HepG2 (cell line): ENCODE data around the gene TBC1D16. TPM values are rescaled to one million over a fixed set of nuclear protein-coding genes. Genes with fewer than 3 reads are reported as not detected.

ENCODE experiments used
- CTCF ChIP-seq: sonication (generic); formaldehyde crosslinking; IDR thresholded peaks from 2 replicates; pipeline ENCODE4 v1.5.0; 2020; ENCODE audit warnings: mild to moderate bottlenecking, missing genetic modification reagents, moderate library complexity
- DNMT3B ChIP-seq: conservative IDR thresholded peaks from 2 replicates; pipeline ENCODE4 v1.6.1; 2016; ENCODE audit warnings: missing biosample characterization, control low read depth
- E2F2 ChIP-seq: sonication (generic); formaldehyde crosslinking; IDR thresholded peaks from 2 replicates; pipeline ENCODE4 v1.4.0; 2020; ENCODE audit warnings: missing genetic modification reagents, borderline replicate concordance
- HOXD1 ChIP-seq: sonication (generic); formaldehyde crosslinking; IDR thresholded peaks from 2 replicates; pipeline ENCODE4 v1.5.0; 2020; ENCODE audit warnings: missing genetic modification reagents
- KAT8 ChIP-seq: IDR thresholded peaks from 2 replicates; pipeline ENCODE4 v1.6.1; 2016; ENCODE audit warnings: missing genetic modification reagents, missing compliant biosample characterization
- KLF16 ChIP-seq, 2 experiments: sonication (generic) in 1 of 2; formaldehyde crosslinking in 1 of 2; IDR thresholded peaks; 2 replicates each; pipeline versions ENCODE4 v1.6.1 to v1.8.0; 2016 to 2023; ENCODE audit warnings: missing genetic modification reagents in 2 of 2, missing compliant biosample characterization in 1 of 2
- NFKBIZ ChIP-seq: IDR thresholded peaks from 2 replicates; pipeline ENCODE4 v1.6.1; 2018; ENCODE audit warnings: missing genetic modification reagents, missing compliant biosample characterization
- PTBP1 ChIP-seq: fragments of 200-400 bp; formaldehyde crosslinking; IDR thresholded peaks from 2 replicates; pipeline ENCODE4 v1.6.1; 2018; ENCODE audit warnings: low read length, low read depth; ENCODE audit not compliant: poor library complexity, severe bottlenecking
- SRSF4 ChIP-seq: fragments of 200-400 bp; formaldehyde crosslinking; IDR thresholded peaks from one replicate; pipeline ENCODE4 v1.6.1; 2018; ENCODE audit warnings: mild to moderate bottlenecking, low read depth, low read length, moderate library complexity; ENCODE audit not compliant: poor library complexity, severe bottlenecking
- SUZ12 ChIP-seq: fragments of 150-350 bp; IDR thresholded peaks from 2 replicates; pipeline ENCODE4 v1.6.1; 2014; ENCODE audit warnings: low read depth, low read length
- TBX3 ChIP-seq: fragments of 450-650 bp; IDR thresholded peaks from 2 replicates; pipeline ENCODE4 v1.6.1; 2017; ENCODE audit warnings: antibody characterized with exemption, mild to moderate bottlenecking, inconsistent platforms, borderline replicate concordance
- ZBTB20 ChIP-seq: sonication (generic); formaldehyde crosslinking; IDR thresholded peaks from 2 replicates; pipeline ENCODE4 v1.8.1; 2023; ENCODE audit warnings: missing genetic modification reagents, low read depth, mild to moderate bottlenecking, borderline replicate concordance
- ZNF10 ChIP-seq: sonication (generic); formaldehyde crosslinking; IDR thresholded peaks from 2 replicates; pipeline ENCODE4 v1.4.0; 2020; ENCODE audit warnings: mild to moderate bottlenecking, low read depth, missing genetic modification reagents, borderline replicate concordance
- ZNF484 ChIP-seq: sonication (generic); formaldehyde crosslinking; IDR thresholded peaks from 2 replicates; pipeline ENCODE4 v1.5.1; 2020; ENCODE audit warnings: mild to moderate bottlenecking, low read depth, missing genetic modification reagents, borderline replicate concordance
- polyA plus RNA-seq, 8 experiments: library from polyadenylated mRNA; depleted of rRNA in 3 of 8; stranded (reverse) in 7 of 8; unstranded in 1 of 8; fragments of >200 nt; fragmentation: Illumina TruSeq in 4 of 8; extraction: Trizol in 4 of 8; gene quantifications; 2 replicates each; pipeline versions ENCODE4 v1.2.1 to v1.2.3, GENCODE V29; 2011 to 2016; ENCODE audit warnings: low read depth in 4 of 8, missing spikeins in 1 of 8, mixed read lengths in 1 of 8; ENCODE audit not compliant: insufficient read depth in 1 of 8
- total RNA-seq, 5 experiments: library from RNA; depleted of rRNA; stranded (reverse); fragments of >200 nt; fragmentation: Illumina TruSeq; extraction: Trizol; gene quantifications; 2 replicates each; pipeline ENCODE4 v1.2.3, GENCODE V29; 2016; ENCODE audit warnings: low read depth in 1 of 5
- TF ChIP-seq, protein P1 (sequence below): sonication (generic); formaldehyde crosslinking; IDR thresholded peaks from 2 replicates; pipeline ENCODE4 v1.5.0; 2020; ENCODE audit warnings: mild to moderate bottlenecking, missing genetic modification reagents
- TF ChIP-seq, protein P2 (sequence below): sonication (generic); formaldehyde crosslinking; IDR thresholded peaks from 2 replicates; pipeline ENCODE4 v1.9.0; 2021; ENCODE audit warnings: mild to moderate bottlenecking, missing genetic modification reagents

TBC1D16 gene
- total and polyA plus RNA-seq, 2 of the 13 experiments (the other 11 are each of a cell fraction or from before 2014, with no cell fraction given): 14.9 to 24.9 TPM

- TF ChIP-seq, protein P1, sequence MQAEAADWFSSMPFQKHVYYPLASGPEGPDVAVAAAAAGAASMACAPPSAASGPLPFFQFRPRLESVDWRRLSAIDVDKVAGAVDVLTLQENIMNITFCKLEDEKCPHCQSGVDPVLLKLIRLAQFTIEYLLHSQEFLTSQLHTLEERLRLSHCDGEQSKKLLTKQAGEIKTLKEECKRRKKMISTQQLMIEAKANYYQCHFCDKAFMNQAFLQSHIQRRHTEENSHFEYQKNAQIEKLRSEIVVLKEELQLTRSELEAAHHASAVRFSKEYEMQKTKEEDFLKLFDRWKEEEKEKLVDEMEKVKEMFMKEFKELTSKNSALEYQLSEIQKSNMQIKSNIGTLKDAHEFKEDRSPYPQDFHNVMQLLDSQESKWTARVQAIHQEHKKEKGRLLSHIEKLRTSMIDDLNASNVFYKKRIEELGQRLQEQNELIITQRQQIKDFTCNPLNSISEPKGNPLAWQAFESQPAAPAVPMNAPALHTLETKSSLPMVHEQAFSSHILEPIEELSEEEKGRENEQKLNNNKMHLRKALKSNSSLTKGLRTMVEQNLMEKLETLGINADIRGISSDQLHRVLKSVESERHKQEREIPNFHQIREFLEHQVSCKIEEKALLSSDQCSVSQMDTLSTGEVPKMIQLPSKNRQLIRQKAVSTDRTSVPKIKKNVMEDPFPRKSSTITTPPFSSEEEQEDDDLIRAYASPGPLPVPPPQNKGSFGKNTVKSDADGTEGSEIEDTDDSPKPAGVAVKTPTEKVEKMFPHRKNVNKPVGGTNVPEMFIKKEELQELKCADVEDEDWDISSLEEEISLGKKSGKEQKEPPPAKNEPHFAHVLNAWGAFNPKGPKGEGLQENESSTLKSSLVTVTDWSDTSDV (CRISPR knock-in tag): peak; percentile 95
- TF ChIP-seq SRSF4: no peak
- TF ChIP-seq CTCF: 0 out of 2 replicates have a peak, but pooled peaks have one; percentile 13
- TF ChIP-seq, protein P2, sequence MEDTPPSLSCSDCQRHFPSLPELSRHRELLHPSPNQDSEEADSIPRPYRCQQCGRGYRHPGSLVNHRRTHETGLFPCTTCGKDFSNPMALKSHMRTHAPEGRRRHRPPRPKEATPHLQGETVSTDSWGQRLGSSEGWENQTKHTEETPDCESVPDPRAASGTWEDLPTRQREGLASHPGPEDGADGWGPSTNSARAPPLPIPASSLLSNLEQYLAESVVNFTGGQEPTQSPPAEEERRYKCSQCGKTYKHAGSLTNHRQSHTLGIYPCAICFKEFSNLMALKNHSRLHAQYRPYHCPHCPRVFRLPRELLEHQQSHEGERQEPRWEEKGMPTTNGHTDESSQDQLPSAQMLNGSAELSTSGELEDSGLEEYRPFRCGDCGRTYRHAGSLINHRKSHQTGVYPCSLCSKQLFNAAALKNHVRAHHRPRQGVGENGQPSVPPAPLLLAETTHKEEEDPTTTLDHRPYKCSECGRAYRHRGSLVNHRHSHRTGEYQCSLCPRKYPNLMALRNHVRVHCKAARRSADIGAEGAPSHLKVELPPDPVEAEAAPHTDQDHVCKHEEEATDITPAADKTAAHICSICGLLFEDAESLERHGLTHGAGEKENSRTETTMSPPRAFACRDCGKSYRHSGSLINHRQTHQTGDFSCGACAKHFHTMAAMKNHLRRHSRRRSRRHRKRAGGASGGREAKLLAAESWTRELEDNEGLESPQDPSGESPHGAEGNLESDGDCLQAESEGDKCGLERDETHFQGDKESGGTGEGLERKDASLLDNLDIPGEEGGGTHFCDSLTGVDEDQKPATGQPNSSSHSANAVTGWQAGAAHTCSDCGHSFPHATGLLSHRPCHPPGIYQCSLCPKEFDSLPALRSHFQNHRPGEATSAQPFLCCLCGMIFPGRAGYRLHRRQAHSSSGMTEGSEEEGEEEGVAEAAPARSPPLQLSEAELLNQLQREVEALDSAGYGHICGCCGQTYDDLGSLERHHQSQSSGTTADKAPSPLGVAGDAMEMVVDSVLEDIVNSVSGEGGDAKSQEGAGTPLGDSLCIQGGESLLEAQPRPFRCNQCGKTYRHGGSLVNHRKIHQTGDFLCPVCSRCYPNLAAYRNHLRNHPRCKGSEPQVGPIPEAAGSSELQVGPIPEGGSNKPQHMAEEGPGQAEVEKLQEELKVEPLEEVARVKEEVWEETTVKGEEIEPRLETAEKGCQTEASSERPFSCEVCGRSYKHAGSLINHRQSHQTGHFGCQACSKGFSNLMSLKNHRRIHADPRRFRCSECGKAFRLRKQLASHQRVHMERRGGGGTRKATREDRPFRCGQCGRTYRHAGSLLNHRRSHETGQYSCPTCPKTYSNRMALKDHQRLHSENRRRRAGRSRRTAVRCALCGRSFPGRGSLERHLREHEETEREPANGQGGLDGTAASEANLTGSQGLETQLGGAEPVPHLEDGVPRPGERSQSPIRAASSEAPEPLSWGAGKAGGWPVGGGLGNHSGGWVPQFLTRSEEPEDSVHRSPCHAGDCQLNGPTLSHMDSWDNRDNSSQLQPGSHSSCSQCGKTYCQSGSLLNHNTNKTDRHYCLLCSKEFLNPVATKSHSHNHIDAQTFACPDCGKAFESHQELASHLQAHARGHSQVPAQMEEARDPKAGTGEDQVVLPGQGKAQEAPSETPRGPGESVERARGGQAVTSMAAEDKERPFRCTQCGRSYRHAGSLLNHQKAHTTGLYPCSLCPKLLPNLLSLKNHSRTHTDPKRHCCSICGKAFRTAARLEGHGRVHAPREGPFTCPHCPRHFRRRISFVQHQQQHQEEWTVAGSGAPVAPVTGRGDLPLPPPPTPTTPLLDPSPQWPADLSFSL (CRISPR knock-in tag): no peak; the same call in 1 of the 2 replicates
- no peak for TF ChIP-seq ZNF10
- TF ChIP-seq ZNF484 (CRISPR knock-in tag): no peak
- 0 out of 4 replicates have a peak, but pooled peaks of 1 of the 2 experiments have one; percentile 55 for TF ChIP-seq KLF16 (CRISPR knock-in tag; IDR thresholded peaks at IDR 0.05)
- TF ChIP-seq DNMT3B (CRISPR knock-in tag): 0 out of 2 replicates have a peak, but pooled peaks have one; percentile 11
- TF ChIP-seq SUZ12: no peak
- TF ChIP-seq E2F2 (CRISPR knock-in tag): no peak
- TF ChIP-seq TBX3: no peak
- TF ChIP-seq NFKBIZ (CRISPR knock-in tag): no peak
- no peak for TF ChIP-seq ZBTB20 (CRISPR knock-in tag)
- no peak for TF ChIP-seq HOXD1 (CRISPR knock-in tag)
- peak; percentile 55; the same call in 1 of the 2 replicates for TF ChIP-seq KAT8 (CRISPR knock-in tag)
- no peak for TF ChIP-seq PTBP1
These were observed 16.6 kb downstream of the TBC1D16 start (continued) for GRCh38 chr17:80018917-80019651.
